H1 (cell line): ENCODE measurements around the gene RBFOX1. TPM values are rescaled to one million over a fixed set of nuclear protein-coding genes. Genes with fewer than 3 reads are reported as not detected.

Experiments used
- CTCF ChIA-PET: fragments of 300-600 bp; sonication (Branson Sonifier 250); formaldehyde crosslinking; loops from one replicate; lab custom pipeline; 2021; ENCODE audit not compliant: partially characterized antibody; lab: Charles Lee
- POLR2A ChIA-PET: fragments of 300-600 bp; sonication (Branson Sonifier 250); formaldehyde crosslinking; loops from one replicate; lab custom pipeline; 2021; ENCODE audit warnings: inconsistent platforms; ENCODE audit not compliant: partially characterized antibody; lab: Charles Lee
- DNase-seq, 2 experiments: peaks; one replicate each; pipeline versions ENCODE4 v3.0.0 to v3.0.0-alpha.2; 2010 to 2022; ENCODE audit warnings: low spot score in 2 of 2, low read depth in 1 of 2, mixed read lengths in 1 of 2
- FAIRE-seq: peaks from 2 replicates; lab custom pipeline; 2011; peaks lifted over from hg19 to GRCh38; lab: Jason Lieb, UNC
- H2AFZ ChIP-seq: 2 replicates; pipeline ENCODE4 v1.8.1; 2012; ENCODE audit warnings: low read length, inconsistent platforms
- H2AK5ac ChIP-seq: 2 replicates; pipeline ENCODE4 v1.6.1; 2013; ENCODE audit warnings: low read depth, low read length
- H2BK120ac ChIP-seq: replicated peaks from 2 replicates; pipeline ENCODE3; 2013; ENCODE audit warnings: low read depth, low read length, inconsistent platforms
- H2BK12ac ChIP-seq: 2 replicates; pipeline ENCODE4 v1.6.1; 2013; ENCODE audit warnings: low read depth, low read length
- H2BK15ac ChIP-seq: 2 replicates; pipeline ENCODE4 v1.6.1; 2013; ENCODE audit warnings: low read length
- H2BK20ac ChIP-seq: 2 replicates; pipeline ENCODE4 v1.6.1; 2013; ENCODE audit warnings: low read length
- H2BK5ac ChIP-seq: 2 replicates; pipeline ENCODE4 v1.6.1; 2013; ENCODE audit warnings: low read depth, low read length
- H3K14ac ChIP-seq: 2 replicates; pipeline ENCODE4 v1.6.1; 2013; ENCODE audit warnings: inconsistent platforms; ENCODE audit not compliant: insufficient read length
- H3K18ac ChIP-seq: 2 replicates; pipeline ENCODE4 v1.6.1; 2013; ENCODE audit warnings: low read length; ENCODE audit errors: extremely low read depth
- H3K23ac ChIP-seq: 2 replicates; pipeline ENCODE4 v1.6.1; 2013; ENCODE audit warnings: inconsistent platforms; ENCODE audit not compliant: insufficient read length
- H3K23me2 ChIP-seq: 2 replicates; pipeline ENCODE4 v1.6.1; 2013; ENCODE audit warnings: low read depth, low read length
- H3K27ac ChIP-seq: 2 replicates; pipeline ENCODE4 v1.6.1; 2011; ENCODE audit warnings: low read depth, low read length, inconsistent platforms
- H3K27me3 ChIP-seq, 4 experiments: replicated peaks in 1 of 4; 1 replicate in 1 of 4; 2 replicates in 3 of 4; pipeline versions ENCODE4 v1.6.1 to v1.8.1; 2011 to 2013; ENCODE audit warnings: low read length in 3 of 4, mild to moderate bottlenecking in 3 of 4, inconsistent platforms in 2 of 4, mixed read lengths in 2 of 4, moderate library complexity in 1 of 4; ENCODE audit not compliant: control insufficient read depth in 3 of 4, insufficient read depth in 3 of 4; ENCODE audit errors: extremely low read depth in 1 of 4
- H3K36me3 ChIP-seq, 4 experiments: 2 replicates each; pipeline versions ENCODE4 v1.6.1 to v1.8.1; 2011 to 2013; ENCODE audit warnings: mild to moderate bottlenecking in 4 of 4, low read length in 3 of 4, moderate library complexity in 2 of 4, control low read depth in 1 of 4, inconsistent platforms in 1 of 4; ENCODE audit not compliant: insufficient read depth in 4 of 4, control insufficient read depth in 2 of 4
- H3K4ac ChIP-seq: replicated peaks from 2 replicates; pipeline ENCODE3; 2013; ENCODE audit warnings: low read length, low read depth, mixed read lengths, inconsistent platforms; ENCODE audit not compliant: insufficient read length
- H3K4me1 ChIP-seq, 4 experiments: replicated peaks in 1 of 4; 1 replicate in 1 of 4; 2 replicates in 3 of 4; pipeline versions ENCODE4 v1.6.1 to v1.8.1; 2011 to 2013; ENCODE audit warnings: low read length in 3 of 4, inconsistent platforms in 2 of 4, mixed read lengths in 1 of 4; ENCODE audit not compliant: insufficient read depth in 4 of 4, control insufficient read depth in 3 of 4
- H3K4me2 ChIP-seq, 2 experiments: 2 replicates each; pipeline versions ENCODE4 v1.6.1 to v1.8.1; 2011 to 2013; ENCODE audit warnings: low read depth in 2 of 2, low read length in 2 of 2, control low read depth in 1 of 2, inconsistent platforms in 1 of 2, mild to moderate bottlenecking in 1 of 2; ENCODE audit not compliant: insufficient read depth in 1 of 2
- H3K4me3 ChIP-seq, 4 experiments: fragments of 200-600, 300-600 bp in 1 of 4; sonication (generic), shearing (Covaris generic), sonication (Bioruptor Twin) in 1 of 4; 2 replicates each; pipeline versions ENCODE4 v1.5.1 to v1.8.1; 2011 to 2016; ENCODE audit warnings: low read length in 4 of 4, low read depth in 3 of 4, control low read depth in 2 of 4, inconsistent platforms in 2 of 4, mild to moderate bottlenecking in 2 of 4, mixed read lengths in 1 of 4, moderate library complexity in 1 of 4; ENCODE audit not compliant: insufficient read depth in 2 of 4; ENCODE audit errors: extremely low read depth in 1 of 4
- H3K56ac ChIP-seq: replicated peaks from 2 replicates; pipeline ENCODE3; 2013; ENCODE audit warnings: low read depth, mild to moderate bottlenecking, mixed read lengths, low read length, inconsistent platforms; ENCODE audit not compliant: insufficient read length
- H3K79me1 ChIP-seq: 2 replicates; pipeline ENCODE4 v1.6.1; 2013; ENCODE audit warnings: low read depth, low read length, control low read depth
- H3K79me2 ChIP-seq, 2 experiments: 2 replicates each; pipeline versions ENCODE4 v1.6.1 to v1.8.1; 2012 to 2013; ENCODE audit warnings: low read length in 2 of 2, mild to moderate bottlenecking in 2 of 2, inconsistent platforms in 1 of 2; ENCODE audit not compliant: insufficient read depth in 2 of 2, control insufficient read depth in 1 of 2
- H3K9ac ChIP-seq, 4 experiments: replicated peaks in 1 of 4; 1 replicate in 1 of 4; 2 replicates in 3 of 4; pipeline versions ENCODE4 v1.6.1 to v1.8.1; 2011 to 2013; ENCODE audit warnings: low read depth in 3 of 4, low read length in 3 of 4, control low read depth in 2 of 4, mild to moderate bottlenecking in 2 of 4, moderate library complexity in 2 of 4, inconsistent platforms in 1 of 4; ENCODE audit errors: extremely low read depth in 1 of 4
- H3K9me3 ChIP-seq, 2 experiments: 2 replicates each; pipeline versions ENCODE4 v1.6.1 to v1.8.1; 2012 to 2013; ENCODE audit warnings: mild to moderate bottlenecking in 2 of 2, moderate library complexity in 2 of 2, control low read depth in 1 of 2, inconsistent platforms in 1 of 2, low read depth in 1 of 2, low read length in 1 of 2, mixed read lengths in 1 of 2; ENCODE audit not compliant: insufficient read depth in 2 of 2
- H4K20me1 ChIP-seq, 2 experiments: replicated peaks in 1 of 2; 2 replicates each; pipeline versions ENCODE3 to v1.8.1; 2011 to 2013; ENCODE audit warnings: inconsistent platforms in 2 of 2, low read length in 2 of 2, mild to moderate bottlenecking in 1 of 2; ENCODE audit not compliant: insufficient read depth in 2 of 2, control insufficient read depth in 1 of 2
- H4K5ac ChIP-seq: 2 replicates; pipeline ENCODE4 v1.6.1; 2013; ENCODE audit warnings: low read length, low read depth, mixed read lengths, inconsistent platforms; ENCODE audit not compliant: insufficient read length
- H4K8ac ChIP-seq: 2 replicates; pipeline ENCODE4 v1.8.0; 2013; ENCODE audit warnings: mild to moderate bottlenecking, moderate library complexity, low read length, inconsistent platforms; ENCODE audit not compliant: insufficient read depth; ENCODE audit errors: extremely low read depth
- H4K91ac ChIP-seq: replicated peaks from 2 replicates; pipeline ENCODE3; 2013; ENCODE audit warnings: low read length, mixed read lengths, inconsistent platforms; ENCODE audit not compliant: insufficient read length
- CTCF ChIP-seq, 3 experiments: IDR thresholded peaks; 1 replicate in 2 of 3; 2 replicates in 1 of 3; pipeline versions ENCODE4 v1.5.1 to v1.6.1; 2011; ENCODE audit warnings: low read length in 3 of 3, mild to moderate bottlenecking in 3 of 3, inconsistent platforms in 2 of 3, low read depth in 1 of 3, moderate library complexity in 1 of 3; ENCODE audit not compliant: insufficient read depth in 1 of 3; ENCODE audit errors: control extremely low read depth in 1 of 3
- SP2 ChIP-seq: IDR thresholded peaks from 2 replicates; pipeline ENCODE4 v1.6.1; 2012; ENCODE audit warnings: mild to moderate bottlenecking, low read length, inconsistent platforms
- ZNF274 ChIP-seq: IDR thresholded peaks from 2 replicates; pipeline ENCODE4 v1.7.0; 2012; ENCODE audit warnings: low read length, borderline replicate concordance; ENCODE audit errors: extremely low read depth
- WGBS, 2 experiments: shearing (Covaris generic) in 1 of 2; methylation state at CpG; one replicate each; pipeline versions ENCODE4 v1.1.6 to v1.1.7; 2013 to 2015; ENCODE audit warnings: low lambda C conversion rate in 2 of 2, mixed read lengths in 2 of 2, inconsistent platforms in 1 of 2, low coverage in 1 of 2, missing lambda C conversion rate in 1 of 2; ENCODE audit not compliant: insufficient replicate concordance in 2 of 2, insufficient coverage in 1 of 2, insufficient read length in 1 of 2; ENCODE audit errors: extremely low coverage in 1 of 2, missing lambda C conversion rate in 1 of 2; 5-methylcytosine and 5-hydroxymethylcytosine counted together
- polyA plus RNA-seq, 7 experiments: library from polyadenylated mRNA; depleted of rRNA in 3 of 7; stranded (reverse) in 5 of 7; unstranded in 2 of 7; fragments of >200 nt in 5 of 7; fragments of 200-250 nt in 2 of 7; gene quantifications; 1 replicate in 5 of 7; 2 replicates in 1 of 7; 4 replicates in 1 of 7; pipeline versions ENCODE4 v1.2.1 to v1.2.3, GENCODE V29; 2011 to 2013; ENCODE audit warnings: missing spikeins in 2 of 7, mixed read lengths in 2 of 7
- total RNA-seq: library from RNA; stranded (reverse); fragmentation: NEBNext Ultra II Directional; extraction: Animal tissue kit (Norgen Biotek cat#: 25700); gene quantifications from 2 replicates; pipeline ENCODE4 v1.2.1, GENCODE V29; 2021

RBFOX1 gene
- total and polyA plus RNA-seq, 2 of the 8 experiments (the other 6 are each of a cell fraction or from before 2014, with no cell fraction given) = 1.7 to 2.8 TPM

GRCh38 chr16:7419441-7419840, 86.8 kb downstream of the RBFOX1 start:
- Histone ChIP-seq H3K9me3 (no peaks in the 10 kb centered on the region), H3K4me2 (no peak overlapping the region), H4K20me1 (no peaks in the 10 kb centered on the region), H3K14ac (no peak overlapping the region), H4K91ac (no peak overlapping the region), H2AFZ (no peak overlapping the region), H3K4me3 (no peak overlapping the region), H2AK5ac (no peak overlapping the region), H3K4me1 (peaks cover 0 to 4% (median 1%) of the 10 kb centered on the region in 4 experiments; a peak in 1 of 7 replicates), H4K8ac (no peak overlapping the region), H2BK15ac (no peak overlapping the region), H3K79me2 (no peaks in the 10 kb centered on the region), H2BK12ac (no peak overlapping the region), H2BK20ac (no peak overlapping the region), H4K5ac (no peak overlapping the region), H3K9ac (no peak overlapping the region), H3K23me2 (no peaks in the 10 kb centered on the region), H3K18ac (no peak overlapping the region), H3K36me3 (no peaks in the 10 kb centered on the region), H3K79me1 (no peaks in the 10 kb centered on the region), H2BK120ac (no peak overlapping the region), H3K4ac (no peak overlapping the region), H2BK5ac (no peak overlapping the region), H3K27me3 (no peaks in the 10 kb centered on the region), H3K23ac (no peak overlapping the region), H3K56ac (no peak overlapping the region), H3K27ac (no peak overlapping the region)
- POLR2A ChIA-PET = no interaction called here
- WGBS, 2 experiments = 88% methylated on average over 9 of the region's 9 CpGs; no CpG with 5 or more reads in 1 of the 2 experiments
- FAIRE-seq (no peak), DNase-seq (no peak)
- CTCF ChIA-PET = no interaction called here
- TF ChIP-seq CTCF (IDR thresholded peaks at IDR 0.05; ENCODE audit: control extremely low read depth in 1 of 3, insufficient read depth in 1 of 3, low read depth in 1 of 3, low read length in 3 of 3) (no peak), ZNF274 (no peak), SP2 (no peak)
